ENCODE results near the gene CGB7.

CGB7 gene

GRCh38 chr19:49069026-49069425 is 11.5 kb upstream of the CGB7 start:
- no peak for DNase-seq
- H3K27ac ChIP-seq (ENCODE audit: low read length), result no peak overlapping the region
- no peak overlapping the region for H3K4me2 ChIP-seq (ENCODE audit: insufficient read depth, low read length)
- ATAC-seq (ENCODE audit: insufficient read depth, low read depth), result no peak
- no peaks in the 10 kb centered on the region for H3K36me3 ChIP-seq (ENCODE audit: insufficient read depth, low read length)
- no peak overlapping the region for H2AFZ ChIP-seq (ENCODE audit: low read depth, low read length)
- H3K9ac ChIP-seq (ENCODE audit: low read depth, low read length), result no peak overlapping the region
- no peak overlapping the region for H3K4me3 ChIP-seq (ENCODE audit: low read depth in 1 of 2, low read length in 2 of 2)
- no peaks in the 10 kb centered on the region for H3K79me2 ChIP-seq (ENCODE audit: insufficient read depth, low read length)
- H4K20me1 ChIP-seq (ENCODE audit: insufficient read depth, low read length), result no peaks in the 10 kb centered on the region
- H3K4me1 ChIP-seq (ENCODE audit: insufficient read depth, low read length), result no peaks in the 10 kb centered on the region
- TF ChIP-seq EZH2 (IDR thresholded peaks at IDR 0.05; ENCODE audit: borderline replicate concordance, low read depth, low read length, severe bottlenecking) (no peak), CTCF (IDR thresholded peaks at IDR 0.05; ENCODE audit: borderline replicate concordance, extremely low read depth, low read length, poor library complexity, severe bottlenecking) (no peak)
- no peaks in the 10 kb centered on the region for H3K9me3 ChIP-seq (ENCODE audit: insufficient read depth, low read length, severe bottlenecking)
- H3K27me3 ChIP-seq (ENCODE audit: insufficient read depth, low read length, poor library complexity), result peaks cover 10% of the 10 kb centered on the region

DNA sequence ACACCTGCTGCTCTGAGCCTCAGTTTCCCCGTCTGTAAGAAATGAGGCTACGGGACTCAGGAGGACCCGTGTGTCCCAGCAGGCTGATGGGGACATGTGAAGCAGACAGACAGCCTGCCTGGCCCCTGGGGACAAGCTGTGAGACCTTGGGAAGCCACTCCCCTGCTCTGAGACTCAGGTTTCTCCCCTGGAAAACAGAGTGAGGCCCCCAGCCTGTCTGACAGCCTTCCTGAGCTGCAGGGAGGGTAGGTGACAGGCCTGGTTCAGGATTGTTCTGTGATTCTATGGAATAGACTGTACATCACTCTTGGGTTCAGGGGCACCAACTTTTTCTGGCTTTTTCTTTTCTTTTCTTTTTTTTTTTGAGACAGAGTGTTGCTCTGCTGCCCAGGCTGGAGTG is 10.0 kb upstream of the CGB7 start:
- Histone ChIP-seq H3K9me3 (ENCODE audit: insufficient read depth, low read length, severe bottlenecking) (no peaks in the 10 kb centered on the region), H3K27ac (ENCODE audit: low read length) (no peak overlapping the region), H3K4me3 (ENCODE audit: low read depth in 1 of 2, low read length in 2 of 2) (no peak overlapping the region), H3K4me1 (ENCODE audit: insufficient read depth, low read length) (no peaks in the 10 kb centered on the region), H3K9ac (ENCODE audit: low read depth, low read length) (no peak overlapping the region), H4K20me1 (ENCODE audit: insufficient read depth, low read length) (no peaks in the 10 kb centered on the region), H2AFZ (ENCODE audit: low read depth, low read length) (no peak overlapping the region), H3K27me3 (ENCODE audit: insufficient read depth, low read length, poor library complexity) (peaks cover 10% of the 10 kb centered on the region), H3K36me3 (ENCODE audit: insufficient read depth, low read length) (no peaks in the 10 kb centered on the region), H3K4me2 (ENCODE audit: insufficient read depth, low read length) (no peak overlapping the region), H3K79me2 (ENCODE audit: insufficient read depth, low read length) (no peaks in the 10 kb centered on the region)
- TF ChIP-seq EZH2 (IDR thresholded peaks at IDR 0.05; ENCODE audit: borderline replicate concordance, low read depth, low read length, severe bottlenecking) (no peak), CTCF (IDR thresholded peaks at IDR 0.05; ENCODE audit: borderline replicate concordance, extremely low read depth, low read length, poor library complexity, severe bottlenecking) (no peak)
- DNase-seq (no peak), ATAC-seq (ENCODE audit: insufficient read depth, low read depth) (no peak)

GRCh38 chr19:49065905-49066512 is 8.5 kb upstream of the CGB7 start:
- Histone ChIP-seq H3K9ac (ENCODE audit: low read depth, low read length) (no peak overlapping the region), H3K27me3 (ENCODE audit: insufficient read depth, low read length, poor library complexity) (peaks cover 10% of the 10 kb centered on the region), H3K4me1 (ENCODE audit: insufficient read depth, low read length) (no peaks in the 10 kb centered on the region), H4K20me1 (ENCODE audit: insufficient read depth, low read length) (no peaks in the 10 kb centered on the region), H3K27ac (ENCODE audit: low read length) (no peak overlapping the region), H3K4me3 (ENCODE audit: low read depth in 1 of 2, low read length in 2 of 2) (no peak overlapping the region), H3K4me2 (ENCODE audit: insufficient read depth, low read length) (no peak overlapping the region), H3K79me2 (ENCODE audit: insufficient read depth, low read length) (no peaks in the 10 kb centered on the region), H2AFZ (ENCODE audit: low read depth, low read length) (no peak overlapping the region), H3K9me3 (ENCODE audit: insufficient read depth, low read length, severe bottlenecking) (no peaks in the 10 kb centered on the region), H3K36me3 (ENCODE audit: insufficient read depth, low read length) (no peaks in the 10 kb centered on the region)
- TF ChIP-seq CTCF (IDR thresholded peaks at IDR 0.05; ENCODE audit: borderline replicate concordance, extremely low read depth, low read length, poor library complexity, severe bottlenecking), result no peak
- TF ChIP-seq EZH2 (IDR thresholded peaks at IDR 0.05; ENCODE audit: borderline replicate concordance, low read depth, low read length, severe bottlenecking), result no peak
- DNase-seq (no peak), ATAC-seq (ENCODE audit: insufficient read depth, low read depth) (no peak)
